ENCODE measurements around the gene FGG.

- TF ChIP-seq CTCF (IDR thresholded peaks at IDR 0.05) = no peak
- TF ChIP-seq POLR2A (IDR thresholded peaks at IDR 0.05) = no peak
These were observed 19.4 kb upstream of the FGG start for GRCh38 chr4:154631828-154632227.

Measured in testis (tissue), 2 donors.